OCI-LY1 (cell line): ENCODE measurements around the gene GFOD1.

Source experiments
- H2AFZ ChIP-seq: fragments of 200-600 bp; sonication (generic), shearing (Covaris generic); 2 replicates; pipeline ENCODE4 v1.6.0; 2014; ENCODE audit warnings: antibody characterized with exemption, mild to moderate bottlenecking, low read length
- H3F3A ChIP-seq: fragments of 200-600 bp; sonication (generic), shearing (Covaris generic); 2 replicates; pipeline ENCODE4 v1.6.0; 2014; ENCODE audit warnings: mild to moderate bottlenecking, antibody characterized with exemption, low read length, moderate library complexity; ENCODE audit not compliant: insufficient read depth
- H3K27ac ChIP-seq: fragments of 200-600 bp; sonication (generic); 2 replicates; pipeline ENCODE4 v1.5.1; 2014; ENCODE audit warnings: low read length, mixed run types, mild to moderate bottlenecking, low read depth; ENCODE audit not compliant: poor library complexity, severe bottlenecking
- H3K27me3 ChIP-seq: fragments of 200-600 bp; sonication (generic); 2 replicates; pipeline ENCODE4 v1.6.0; 2014; ENCODE audit warnings: antibody characterized with exemption, mild to moderate bottlenecking, low read length, moderate library complexity; ENCODE audit not compliant: insufficient read depth
- H3K36me3 ChIP-seq: fragments of 200-600 bp; sonication (generic); 2 replicates; pipeline ENCODE4 v1.6.1; 2014; ENCODE audit warnings: mild to moderate bottlenecking, antibody characterized with exemption, low read length, moderate library complexity, mixed read lengths; ENCODE audit not compliant: insufficient read depth
- H3K4me1 ChIP-seq: fragments of 200-600 bp; sonication (generic); 2 replicates; pipeline ENCODE4 v1.5.1; 2014; ENCODE audit warnings: mild to moderate bottlenecking, low read length, moderate library complexity; ENCODE audit not compliant: insufficient read depth, severe bottlenecking
- H3K4me2 ChIP-seq: fragments of 200-600 bp; sonication (generic), shearing (Covaris generic); 2 replicates; pipeline ENCODE4 v1.6.1; 2014; ENCODE audit warnings: low read length
- H3K4me3 ChIP-seq: fragments of 200-600 bp; sonication (generic); 2 replicates; pipeline ENCODE4 v1.5.1; 2014; ENCODE audit warnings: low read length, low read depth, mild to moderate bottlenecking, mixed read lengths; ENCODE audit not compliant: poor library complexity, severe bottlenecking
- H3K79me2 ChIP-seq: fragments of 200-600 bp; shearing (Covaris generic); 2 replicates; pipeline ENCODE4 v1.6.1; 2016; ENCODE audit warnings: mixed run types, low read length, mixed read lengths; ENCODE audit not compliant: insufficient read depth
- H3K9ac ChIP-seq: fragments of 200-600 bp; sonication (generic), shearing (Covaris generic); 2 replicates; pipeline ENCODE4 v1.6.1; 2014; ENCODE audit warnings: mild to moderate bottlenecking, low read length, mixed read lengths
- H3K9me2 ChIP-seq: fragments of 200-600 bp; sonication (generic), shearing (Covaris generic); 2 replicates; pipeline ENCODE4 v1.6.1; 2014; ENCODE audit warnings: low read depth, mild to moderate bottlenecking, low read length, mixed read lengths
- H3K9me3 ChIP-seq: fragments of 200-600 bp; shearing (Covaris generic); 2 replicates; pipeline ENCODE4 v1.6.1; 2014; ENCODE audit warnings: low read length, mixed read lengths
- H4K20me1 ChIP-seq: fragments of 200-600 bp; sonication (generic), shearing (Covaris generic); 2 replicates; pipeline ENCODE4 v1.6.0; 2016; ENCODE audit warnings: mild to moderate bottlenecking, low read length; ENCODE audit not compliant: insufficient read depth
- EZH2 ChIP-seq: fragments of 200-600 bp; sonication (generic), shearing (Covaris generic); IDR thresholded peaks from 2 replicates; pipeline ENCODE4 v1.8.0; 2017; ENCODE audit warnings: borderline replicate concordance, mixed run types, mild to moderate bottlenecking, antibody characterized with exemption, low read length, moderate library complexity, mixed read lengths
- TF ChIP-seq, protein P1 (sequence below): fragments of 200-600 bp; sonication (generic), shearing (Covaris generic); IDR thresholded peaks from 2 replicates; pipeline ENCODE4 v1.5.1; 2017; ENCODE audit warnings: mild to moderate bottlenecking, antibody characterized with exemption, low read length, moderate library complexity, mixed read lengths

GFOD1 gene

DNA sequence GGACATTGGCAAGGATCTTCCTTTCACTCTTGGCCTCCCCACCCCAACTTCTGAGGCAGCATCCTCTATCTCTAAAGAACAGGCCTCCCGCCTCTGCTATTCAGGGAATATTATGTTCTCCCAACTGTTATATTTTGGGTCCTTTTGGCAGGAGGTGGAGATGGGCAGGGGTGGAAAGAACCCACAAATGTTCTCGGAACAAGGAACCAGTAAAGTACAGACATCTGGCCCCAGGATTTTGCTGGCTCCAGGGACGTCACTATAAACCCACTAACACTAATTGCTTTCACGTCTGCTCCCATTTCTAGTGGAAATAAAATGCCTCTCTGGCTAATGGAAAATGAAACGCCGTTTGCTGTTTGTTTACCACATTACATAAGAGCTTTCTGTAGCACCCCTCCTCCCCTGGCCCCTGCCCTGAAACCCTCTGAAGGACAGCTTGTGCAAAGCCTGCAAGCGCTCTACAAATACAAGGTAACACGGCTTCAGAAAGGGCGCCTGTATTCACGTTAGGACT lies 81.4 kb downstream of the GFOD1 start:
- Histone ChIP-seq H3K9me3 (no peaks in the 10 kb centered on the region), H3K4me2 (no peak overlapping the region), H3K27ac (no peak overlapping the region), H3K36me3 (no peaks in the 10 kb centered on the region), H3K4me1 (peaks cover 6% of the 10 kb centered on the region), H3K9me2 (no peaks in the 10 kb centered on the region), H3K79me2 (no peaks in the 10 kb centered on the region), H2AFZ (no peak overlapping the region), H3F3A (no peaks in the 10 kb centered on the region), H4K20me1 (no peaks in the 10 kb centered on the region), H3K9ac (no peak overlapping the region), H3K4me3 (no peak overlapping the region), H3K27me3 (no peaks in the 10 kb centered on the region)
- no peak for TF ChIP-seq EZH2
- TF ChIP-seq, protein P1, sequence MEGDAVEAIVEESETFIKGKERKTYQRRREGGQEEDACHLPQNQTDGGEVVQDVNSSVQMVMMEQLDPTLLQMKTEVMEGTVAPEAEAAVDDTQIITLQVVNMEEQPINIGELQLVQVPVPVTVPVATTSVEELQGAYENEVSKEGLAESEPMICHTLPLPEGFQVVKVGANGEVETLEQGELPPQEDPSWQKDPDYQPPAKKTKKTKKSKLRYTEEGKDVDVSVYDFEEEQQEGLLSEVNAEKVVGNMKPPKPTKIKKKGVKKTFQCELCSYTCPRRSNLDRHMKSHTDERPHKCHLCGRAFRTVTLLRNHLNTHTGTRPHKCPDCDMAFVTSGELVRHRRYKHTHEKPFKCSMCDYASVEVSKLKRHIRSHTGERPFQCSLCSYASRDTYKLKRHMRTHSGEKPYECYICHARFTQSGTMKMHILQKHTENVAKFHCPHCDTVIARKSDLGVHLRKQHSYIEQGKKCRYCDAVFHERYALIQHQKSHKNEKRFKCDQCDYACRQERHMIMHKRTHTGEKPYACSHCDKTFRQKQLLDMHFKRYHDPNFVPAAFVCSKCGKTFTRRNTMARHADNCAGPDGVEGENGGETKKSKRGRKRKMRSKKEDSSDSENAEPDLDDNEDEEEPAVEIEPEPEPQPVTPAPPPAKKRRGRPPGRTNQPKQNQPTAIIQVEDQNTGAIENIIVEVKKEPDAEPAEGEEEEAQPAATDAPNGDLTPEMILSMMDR: no peak

- H4K20me1 ChIP-seq: no peaks in the 10 kb centered on the region
- no peaks in the 10 kb centered on the region for H3K36me3 ChIP-seq
- H3K4me3 ChIP-seq: no peak overlapping the region
- no peak overlapping the region for H3K9ac ChIP-seq
- no peaks in the 10 kb centered on the region for H3F3A ChIP-seq
- no peak overlapping the region for H3K4me2 ChIP-seq
- H2AFZ ChIP-seq: no peak overlapping the region
- H3K4me1 ChIP-seq: peaks cover 15% of the 10 kb centered on the region
- no peaks in the 10 kb centered on the region for H3K9me2 ChIP-seq
- no peaks in the 10 kb centered on the region for H3K9me3 ChIP-seq
- H3K27me3 ChIP-seq: no peaks in the 10 kb centered on the region
- no peaks in the 10 kb centered on the region for H3K79me2 ChIP-seq
- H3K27ac ChIP-seq: no peak overlapping the region
- no peak for TF ChIP-seq EZH2
- TF ChIP-seq, protein P1: no peak
These were observed 82.5 kb downstream of the GFOD1 start for GRCh38 chr6:13404892-13405254.

DNA sequence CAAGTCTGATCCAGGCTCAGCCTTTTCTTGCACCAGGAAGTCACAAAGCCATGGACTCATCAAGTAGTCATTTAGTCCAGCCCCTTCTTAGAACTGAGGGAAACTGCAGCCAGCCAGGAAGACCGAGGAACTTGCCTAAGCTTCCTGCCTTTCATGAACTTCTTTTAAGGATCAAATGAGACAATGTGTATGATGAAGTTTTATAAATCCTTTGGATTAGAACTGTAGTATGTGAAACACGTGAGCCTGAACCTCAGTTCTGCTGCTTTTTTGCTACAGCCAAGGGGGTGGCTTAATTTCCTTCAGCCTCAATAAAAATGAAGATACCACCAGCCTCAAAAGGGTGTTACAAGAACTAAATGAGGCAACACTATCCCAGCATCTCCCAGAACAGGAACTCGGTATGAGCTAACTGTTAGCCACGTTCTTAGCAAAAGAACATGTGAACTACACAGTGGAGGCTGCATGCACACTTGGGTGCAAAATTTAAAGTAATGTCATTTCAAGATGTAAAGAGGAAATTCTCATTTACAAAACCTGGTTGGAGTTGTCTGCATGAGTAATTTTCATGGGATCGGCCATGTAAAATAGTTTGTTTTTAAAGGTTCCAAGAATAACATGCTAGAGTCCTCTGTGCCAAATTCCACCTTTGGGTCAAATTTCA lies 83.0 kb downstream of the GFOD1 start:
- no peaks in the 10 kb centered on the region for H3K9me2 ChIP-seq
- no peak overlapping the region for H2AFZ ChIP-seq
- no peaks in the 10 kb centered on the region for H3K79me2 ChIP-seq
- peaks cover 20% of the 10 kb centered on the region for H3K4me1 ChIP-seq
- H3K4me3 ChIP-seq: no peak overlapping the region
- no peaks in the 10 kb centered on the region for H3F3A ChIP-seq
- TF ChIP-seq, protein P1: no peak
- no peak for TF ChIP-seq EZH2
- H4K20me1 ChIP-seq: no peaks in the 10 kb centered on the region
- no peaks in the 10 kb centered on the region for H3K9me3 ChIP-seq
- no peak overlapping the region for H3K4me2 ChIP-seq
- no peaks in the 10 kb centered on the region for H3K36me3 ChIP-seq
- H3K27ac ChIP-seq: no peak overlapping the region
- H3K27me3 ChIP-seq: no peaks in the 10 kb centered on the region
- H3K9ac ChIP-seq: no peak overlapping the region
